DOHH2 (cell line): ENCODE data around the gene ASB13.

Source experiments
- H3F3A ChIP-seq: fragments of 200-600 bp; sonication (generic), shearing (Covaris generic); 2 replicates; pipeline ENCODE4 v1.6.0; 2016; ENCODE audit warnings: antibody characterized with exemption, mild to moderate bottlenecking; ENCODE audit not compliant: control insufficient read depth, insufficient read depth
- H3K27ac ChIP-seq: fragments of 200-600 bp; sonication (generic); 2 replicates; pipeline ENCODE4 v1.5.1; 2014; ENCODE audit warnings: low read depth, mild to moderate bottlenecking, low read length, moderate library complexity
- H3K27me3 ChIP-seq: fragments of 200-600 bp; sonication (generic); 2 replicates; pipeline ENCODE4 v1.6.1; 2014; ENCODE audit warnings: mild to moderate bottlenecking, low read length, mixed read lengths; ENCODE audit not compliant: control insufficient read depth
- H3K36me3 ChIP-seq: fragments of 200-600 bp; sonication (generic); 2 replicates; pipeline ENCODE4 v1.6.1; 2014; ENCODE audit warnings: mild to moderate bottlenecking, low read length, moderate library complexity, mixed read lengths; ENCODE audit not compliant: control insufficient read depth
- H3K4me1 ChIP-seq: fragments of 200-600 bp; sonication (generic); 2 replicates; pipeline ENCODE4 v1.6.1; 2014; ENCODE audit warnings: mild to moderate bottlenecking, low read length, mixed read lengths; ENCODE audit not compliant: control insufficient read depth
- H3K4me2 ChIP-seq: fragments of 200-600 bp; sonication (generic); 2 replicates; pipeline ENCODE4 v1.6.0; 2014; ENCODE audit warnings: mild to moderate bottlenecking, low read length, moderate library complexity
- H3K4me3 ChIP-seq: fragments of 200-600 bp; sonication (generic); 2 replicates; pipeline ENCODE4 v1.5.1; 2014; ENCODE audit warnings: mild to moderate bottlenecking, low read length, mixed read lengths
- H3K79me2 ChIP-seq: fragments of 200-600 bp; sonication (generic); 2 replicates; pipeline ENCODE4 v1.6.1; 2014; ENCODE audit warnings: mild to moderate bottlenecking, low read length, mixed read lengths; ENCODE audit not compliant: control insufficient read depth
- H3K9me2 ChIP-seq: fragments of 200-600 bp; sonication (generic); replicated peaks from 2 replicates; pipeline ENCODE4 v1.6.1; 2014; ENCODE audit warnings: mild to moderate bottlenecking, low read length, mixed read lengths; ENCODE audit not compliant: control insufficient read depth
- H3K9me3 ChIP-seq: fragments of 200-600 bp; sonication (generic); 2 replicates; pipeline ENCODE4 v1.6.1; 2014; ENCODE audit warnings: antibody characterized with exemption, low read length, mixed read lengths; ENCODE audit not compliant: control insufficient read depth, insufficient read depth
- H4K20me1 ChIP-seq: fragments of 200-600 bp; sonication (generic); 2 replicates; pipeline ENCODE4 v1.6.0; 2014; ENCODE audit warnings: low read depth, mild to moderate bottlenecking, antibody characterized with exemption, low read length, moderate library complexity; ENCODE audit not compliant: control insufficient read depth, insufficient read depth
- CTCF ChIP-seq: fragments of 200-600 bp; sonication (generic); IDR thresholded peaks from one replicate; pipeline ENCODE4 v1.5.1; 2014; ENCODE audit warnings: antibody characterized with exemption, mild to moderate bottlenecking, low read depth, low read length; ENCODE audit not compliant: poor library complexity, severe bottlenecking
- EZH2phosphoT487 ChIP-seq: fragments of 200-600 bp; sonication (generic); IDR thresholded peaks from 2 replicates; pipeline ENCODE4 v1.6.1; 2017; ENCODE audit warnings: borderline replicate concordance, mild to moderate bottlenecking, antibody characterized with exemption, low read length, moderate library complexity, mixed read lengths

ASB13 gene

GRCh38 chr10:5598085-5598690 lies 68.2 kb downstream of the ASB13 start:
- peaks cover 15% of the 10 kb centered on the region for H3K4me1 ChIP-seq
- no peaks in the 10 kb centered on the region for H3K36me3 ChIP-seq
- no peaks in the 10 kb centered on the region for H4K20me1 ChIP-seq
- no peaks in the 10 kb centered on the region for H3K79me2 ChIP-seq
- H3K4me2 ChIP-seq: no peak overlapping the region
- no peak overlapping the region for H3K27ac ChIP-seq
- peaks cover 12% of the 10 kb centered on the region for H3K27me3 ChIP-seq
- TF ChIP-seq EZH2phosphoT487 (no peak), CTCF (no peak)
- no peak overlapping the region for H3K4me3 ChIP-seq
- H3K9me3 ChIP-seq: no peaks in the 10 kb centered on the region
- H3K9me2 ChIP-seq: no peaks in the 10 kb centered on the region
- no peaks in the 10 kb centered on the region for H3F3A ChIP-seq

- peaks cover 11% of the 10 kb centered on the region for H3K4me1 ChIP-seq
These were observed 69.6 kb downstream of the ASB13 start for GRCh38 chr10:5596611-5597341.

GRCh38 chr10:5595994-5596471 lies 70.4 kb downstream of the ASB13 start:
- Histone ChIP-seq H3K79me2 (no peaks in the 10 kb centered on the region), H3K9me3 (no peaks in the 10 kb centered on the region), H3K27ac (no peak overlapping the region), H3K36me3 (no peaks in the 10 kb centered on the region), H3F3A (no peaks in the 10 kb centered on the region), H3K4me1 (peaks cover 9% of the 10 kb centered on the region; the same call in 1 of the 2 replicates), H4K20me1 (no peaks in the 10 kb centered on the region), H3K9me2 (no peaks in the 10 kb centered on the region), H3K4me2 (no peak overlapping the region), H3K4me3 (no peak overlapping the region), H3K27me3 (peaks cover 12% of the 10 kb centered on the region)
- TF ChIP-seq EZH2phosphoT487 (no peak), CTCF (no peak)

More at GRCh38 chr10:5596611-5597341, 69.6 kb downstream of the ASB13 start:
- H3K9me3 ChIP-seq: no peaks in the 10 kb centered on the region
- H3K36me3 ChIP-seq: no peaks in the 10 kb centered on the region
- no peaks in the 10 kb centered on the region for H3F3A ChIP-seq
- no peak overlapping the region for H3K4me3 ChIP-seq
- H3K27ac ChIP-seq: no peak overlapping the region
- H3K9me2 ChIP-seq: no peaks in the 10 kb centered on the region
- H3K79me2 ChIP-seq: no peaks in the 10 kb centered on the region
- TF ChIP-seq EZH2phosphoT487 (no peak), CTCF (no peak)
- peaks cover 12% of the 10 kb centered on the region for H3K27me3 ChIP-seq
- no peak overlapping the region for H3K4me2 ChIP-seq
- H4K20me1 ChIP-seq: no peaks in the 10 kb centered on the region
